ENCODE data around the gene FAR2. TPM values are rescaled to one million over a fixed set of nuclear protein-coding genes. Genes with fewer than 3 reads are reported as not detected.

FAR2 gene
- total and polyA plus RNA-seq, 2 of the 13 experiments (the other 11 are each of a cell fraction or from before 2014, with no cell fraction given) = not detected

Other genes starting within 250 kb of the FAR2 start
- gene ERGIC2, start 231.9 kb downstream of the FAR2 start, total RNA-seq (2016; rRNA removed; fragmentation: Illumina TruSeq; extraction: Trizol) = 70.7 and 73.5 TPM in 2 replicates
- 23.6 and 32.6 TPM in 2 replicates for gene ERGIC2, start 231.9 kb downstream of the FAR2 start, polyA plus RNA-seq (2011; rRNA removed)